Measurements from ENCODE around the gene IL1A.

IL1A gene

GRCh38 chr2:112774536-112775285, 9.6 kb downstream of the IL1A start:
- no peak overlapping the region for H3K4me3 ChIP-seq (replicated peaks in 1 of 2; ENCODE audit: low read depth in 2 of 2, low read length in 2 of 2)
- TF ChIP-seq, protein P1, sequence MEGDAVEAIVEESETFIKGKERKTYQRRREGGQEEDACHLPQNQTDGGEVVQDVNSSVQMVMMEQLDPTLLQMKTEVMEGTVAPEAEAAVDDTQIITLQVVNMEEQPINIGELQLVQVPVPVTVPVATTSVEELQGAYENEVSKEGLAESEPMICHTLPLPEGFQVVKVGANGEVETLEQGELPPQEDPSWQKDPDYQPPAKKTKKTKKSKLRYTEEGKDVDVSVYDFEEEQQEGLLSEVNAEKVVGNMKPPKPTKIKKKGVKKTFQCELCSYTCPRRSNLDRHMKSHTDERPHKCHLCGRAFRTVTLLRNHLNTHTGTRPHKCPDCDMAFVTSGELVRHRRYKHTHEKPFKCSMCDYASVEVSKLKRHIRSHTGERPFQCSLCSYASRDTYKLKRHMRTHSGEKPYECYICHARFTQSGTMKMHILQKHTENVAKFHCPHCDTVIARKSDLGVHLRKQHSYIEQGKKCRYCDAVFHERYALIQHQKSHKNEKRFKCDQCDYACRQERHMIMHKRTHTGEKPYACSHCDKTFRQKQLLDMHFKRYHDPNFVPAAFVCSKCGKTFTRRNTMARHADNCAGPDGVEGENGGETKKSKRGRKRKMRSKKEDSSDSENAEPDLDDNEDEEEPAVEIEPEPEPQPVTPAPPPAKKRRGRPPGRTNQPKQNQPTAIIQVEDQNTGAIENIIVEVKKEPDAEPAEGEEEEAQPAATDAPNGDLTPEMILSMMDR (IDR thresholded peaks at IDR 0.05; ENCODE audit: low read depth, low read length), result no peak
- DNase-seq (ENCODE audit: low read depth in 2 of 2), result no peak

GRCh38 chr2:112773556-112773955, 10.7 kb downstream of the IL1A start:
- TF ChIP-seq, protein P1 (IDR thresholded peaks at IDR 0.05; ENCODE audit: low read depth, low read length), result no peak
- no peak overlapping the region for H3K4me3 ChIP-seq (replicated peaks in 1 of 2; ENCODE audit: low read depth in 2 of 2, low read length in 2 of 2)
- DNase-seq (ENCODE audit: low read depth in 2 of 2), result no peak

DNA sequence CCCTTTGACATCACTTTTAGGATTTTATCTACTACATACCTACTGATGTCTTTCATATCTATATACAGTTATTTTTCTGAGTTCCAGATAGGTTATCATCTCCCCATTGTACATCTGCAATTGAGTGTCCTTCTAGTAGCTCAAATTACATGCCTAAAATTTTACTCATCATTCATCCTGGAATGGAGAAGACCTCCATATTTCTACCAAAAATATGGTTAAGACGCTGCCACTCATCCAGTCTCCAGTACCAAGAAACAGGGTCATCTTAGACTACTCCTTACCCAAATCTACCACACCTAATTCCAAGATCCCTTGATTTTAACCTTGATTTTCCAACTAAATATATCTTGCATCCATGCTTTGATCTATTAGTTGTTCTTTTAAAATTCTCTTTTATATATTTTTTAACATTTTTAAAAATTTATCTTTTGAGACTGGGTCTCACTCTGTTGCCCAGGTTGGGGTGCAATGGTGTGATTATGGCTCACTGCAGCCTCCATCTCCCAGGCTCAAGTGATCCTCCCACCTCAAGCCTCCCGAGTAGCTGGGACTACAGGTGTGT, 11.3 kb downstream of the IL1A start:
- DNase-seq (ENCODE audit: low read depth in 2 of 2), result no peak
- TF ChIP-seq, protein P1 (IDR thresholded peaks at IDR 0.05; ENCODE audit: low read depth, low read length), result no peak

DNA sequence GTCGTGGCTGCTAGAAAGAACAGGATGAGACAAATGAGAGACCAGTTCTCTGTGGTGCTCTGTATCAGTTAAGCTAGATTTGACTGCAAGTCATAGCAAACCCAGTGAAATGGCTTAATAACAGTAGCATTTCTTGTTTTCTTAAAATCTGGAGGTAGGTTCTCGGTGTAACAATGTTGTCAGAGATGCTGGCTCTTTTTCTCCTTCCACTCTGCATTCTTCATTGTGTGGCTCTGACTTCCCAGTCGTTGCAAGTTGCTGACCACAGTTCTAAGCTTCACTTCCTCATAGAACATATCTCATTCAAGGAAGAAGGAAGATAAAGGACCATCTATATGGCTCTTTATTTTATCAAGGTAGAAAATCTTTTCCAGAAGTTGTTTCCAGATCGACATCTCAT, 12.0 kb downstream of the IL1A start:
- H3K4me3 ChIP-seq (replicated peaks in 1 of 2; ENCODE audit: low read depth in 2 of 2, low read length in 2 of 2), result no peak overlapping the region
- DNase-seq (ENCODE audit: low read depth in 2 of 2), result no peak
- TF ChIP-seq, protein P1 (IDR thresholded peaks at IDR 0.05; ENCODE audit: low read depth, low read length), result no peak

More for the DNA sequence above, 11.3 kb downstream of the IL1A start:
- no peak overlapping the region for H3K4me3 ChIP-seq (replicated peaks in 1 of 2; ENCODE audit: low read depth in 2 of 2, low read length in 2 of 2)

GRCh38 chr2:112768432-112768831, 15.9 kb downstream of the IL1A start:
- peak; percentile 19 to 71 for DNase-seq (ENCODE audit: low read depth in 2 of 2)
- H3K4me3 ChIP-seq (replicated peaks in 1 of 2; ENCODE audit: low read depth in 2 of 2, low read length in 2 of 2), result no peak overlapping the region
- TF ChIP-seq, protein P1 (IDR thresholded peaks at IDR 0.05; ENCODE audit: low read depth, low read length), result peak; percentile 34

- no peak overlapping the region for H3K4me3 ChIP-seq (replicated peaks in 1 of 2; ENCODE audit: low read depth in 2 of 2, low read length in 2 of 2)
- DNase-seq (ENCODE audit: low read depth in 2 of 2), result peak in 1 of 2 donors; percentile 65
- TF ChIP-seq, protein P1 (IDR thresholded peaks at IDR 0.05; ENCODE audit: low read depth, low read length), result no peak
Measured at GRCh38 chr2:112767693-112768330, 16.5 kb downstream of the IL1A start.

All from cardiac fibroblast (primary cell).